Measurements from ENCODE around the gene SIVA1. TPM values are rescaled to one million over a fixed set of nuclear protein-coding genes. Genes with fewer than 3 reads are reported as not detected.
"Not testable (repeated sequence)": the region's sequence is repeated elsewhere in the genome, so short reads cannot be mapped to it uniquely, and the experiment has no call there.

Gene SIVA1
- total RNA-seq, 1 donor from 2014 or later, result 219 TPM

- DNase-seq (ENCODE audit: extremely low read depth, low read depth, low spot score), result no peak
Observed at GRCh38 chr14:104750056-104750752, 2.7 kb upstream of the SIVA1 start.

- DNase-seq (ENCODE audit: extremely low read depth, low read depth, low spot score), result not testable (repeated sequence)
Observed at GRCh38 chr14:104750753-104751057, 2.2 kb upstream of the SIVA1 start.

GRCh38 chr14:104751539-104752422 lies 1.2 kb upstream of the SIVA1 start:
- no peak for DNase-seq (ENCODE audit: extremely low read depth, low read depth, low spot score)

GRCh38 chr14:104752423-104752734 lies 568 bp upstream of the SIVA1 start:
- DNase-seq (ENCODE audit: extremely low read depth, low read depth, low spot score), result no peak

- DNase-seq (ENCODE audit: extremely low read depth, low read depth, low spot score), result no peak
Observed at GRCh38 chr14:104753528-104754212, 723 bp downstream of the SIVA1 start.

GRCh38 chr14:104754213-104754851 lies 1.4 kb downstream of the SIVA1 start:
- DNase-seq (ENCODE audit: extremely low read depth, low read depth, low spot score), result no peak

- no peak for DNase-seq (ENCODE audit: extremely low read depth, low read depth, low spot score)
Observed at GRCh38 chr14:104755621-104756020, 2.7 kb downstream of the SIVA1 start.

- no peak for DNase-seq (ENCODE audit: extremely low read depth, low read depth, low spot score)
Observed at GRCh38 chr14:104756477-104757237, 3.7 kb downstream of the SIVA1 start.

- DNase-seq (ENCODE audit: extremely low read depth, low read depth, low spot score), result no peak
Observed at GRCh38 chr14:104757238-104757585, 4.3 kb downstream of the SIVA1 start.

GRCh38 chr14:104757681-104758392 lies 4.9 kb downstream of the SIVA1 start:
- no peak for DNase-seq (ENCODE audit: extremely low read depth, low read depth, low spot score)

- no peak for DNase-seq (ENCODE audit: extremely low read depth, low read depth, low spot score)
Observed at GRCh38 chr14:104758981-104759969, 6.3 kb downstream of the SIVA1 start.

- no peak for DNase-seq (ENCODE audit: extremely low read depth, low read depth, low spot score)
Observed at GRCh38 chr14:104765517-104765916, 12.6 kb downstream of the SIVA1 start.

GRCh38 chr14:104766256-104766862 lies 13.4 kb downstream of the SIVA1 start:
- DNase-seq (ENCODE audit: extremely low read depth, low read depth, low spot score), result no peak

GRCh38 chr14:104766863-104767633 lies 14.1 kb downstream of the SIVA1 start:
- DNase-seq (ENCODE audit: extremely low read depth, low read depth, low spot score), result no peak

- DNase-seq (ENCODE audit: extremely low read depth, low read depth, low spot score), result no peak
Observed at GRCh38 chr14:104767634-104767918, 14.6 kb downstream of the SIVA1 start.

- peak; percentile 9 for DNase-seq (ENCODE audit: extremely low read depth, low read depth, low spot score)
Observed at GRCh38 chr14:104768437-104769323, 15.7 kb downstream of the SIVA1 start.

Measured in glomerular endothelial cell (primary cell).